ENCODE measurements around the gene MRPL49. TPM values are rescaled to one million over a fixed set of nuclear protein-coding genes. Genes with fewer than 3 reads are reported as not detected.

MRPL49 gene
- total RNA-seq, 1 experiment from 2014 or later, result 55.9 TPM

DNA sequence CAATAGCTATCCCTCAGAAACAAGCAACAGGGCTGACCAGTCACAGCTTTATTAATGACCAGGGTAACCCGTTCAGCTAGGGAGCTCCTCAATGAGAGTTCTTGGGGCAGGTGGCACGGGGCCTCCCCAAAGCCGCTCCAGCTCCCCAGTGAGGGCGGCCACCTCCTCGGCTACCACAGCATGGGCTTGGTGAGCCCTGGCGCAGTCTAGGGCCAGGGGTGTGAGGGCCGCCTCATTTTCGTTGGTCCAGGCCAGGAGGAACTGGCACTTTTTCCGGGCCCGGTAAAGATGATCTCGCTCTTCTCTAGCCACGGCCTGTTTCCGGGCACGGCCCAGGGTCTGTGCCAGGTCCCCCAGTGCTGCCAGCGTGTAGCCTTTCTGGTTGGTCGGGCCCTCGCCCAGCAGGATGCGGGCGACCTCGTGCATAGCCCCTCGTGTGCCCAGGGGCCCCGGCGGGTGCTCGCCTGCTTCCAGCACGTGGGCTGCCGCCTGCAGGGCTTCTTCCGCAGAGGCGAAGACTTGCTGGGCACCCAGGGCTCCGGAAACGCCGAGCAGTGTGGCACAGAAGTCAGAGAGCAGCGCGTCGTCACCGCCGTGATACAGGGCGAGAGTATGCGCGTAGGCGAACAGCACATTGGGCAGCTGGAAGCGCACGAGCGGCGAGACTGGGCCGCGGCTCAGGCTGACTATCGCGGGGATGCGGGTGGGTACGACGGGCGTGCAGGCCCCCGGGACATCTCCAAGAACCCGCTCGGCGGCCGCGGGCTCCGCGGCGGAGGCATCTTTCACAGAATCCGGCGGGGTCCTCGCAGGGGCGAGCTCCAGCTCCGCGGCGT is 5.5 kb upstream of the MRPL49 start (continued):
- TF ChIP-seq ATF1 (CRISPR knock-in tag; IDR thresholded peaks at IDR 0.05) (peak; percentile 69; the same call in 1 of the 2 replicates), TEAD1 (CRISPR knock-in tag; IDR thresholded peaks at IDR 0.05) (peak; percentile 90), ZNF396 (CRISPR knock-in tag; IDR thresholded peaks at IDR 0.05; ENCODE audit: borderline replicate concordance) (no peak), ZBTB21 (CRISPR knock-in tag; IDR thresholded peaks at IDR 0.05; ENCODE audit: borderline replicate concordance) (peak; percentile 38; the same call in 1 of the 2 replicates), ZNF138 (CRISPR knock-in tag; conservative IDR thresholded peaks at IDR 0.05) (0 out of 2 replicates have a peak, but pooled peaks have one; percentile 19), RORB (CRISPR knock-in tag; IDR thresholded peaks at IDR 0.05) (no peak), ZSCAN18 (CRISPR knock-in tag; IDR thresholded peaks at IDR 0.05) (no peak), ELF4 (CRISPR knock-in tag; IDR thresholded peaks at IDR 0.05; ENCODE audit: low read depth) (0 out of 2 replicates have a peak, but pooled peaks have one; percentile 33), ESRRA (CRISPR knock-in tag; IDR thresholded peaks at IDR 0.05; ENCODE audit: borderline replicate concordance) (peak; percentile 87), GABPB1 (CRISPR knock-in tag; IDR thresholded peaks at IDR 0.05) (no peak), ZNF263 (CRISPR knock-in tag; IDR thresholded peaks at IDR 0.05; ENCODE audit: low read depth) (no peak), SOX15 (CRISPR knock-in tag; IDR thresholded peaks at IDR 0.05) (no peak), ATF3 (CRISPR knock-in tag; conservative IDR thresholded peaks at IDR 0.05) (0 out of 2 replicates have a peak, but pooled peaks have one; percentile 68), ETV6 (CRISPR knock-in tag; IDR thresholded peaks at IDR 0.05) (no peak), TP53 (CRISPR knock-in tag; IDR thresholded peaks at IDR 0.05) (peak; percentile 86), ARID4B (CRISPR knock-in tag; IDR thresholded peaks at IDR 0.05; ENCODE audit: borderline replicate concordance) (peak; percentile 94), TCF7 (CRISPR knock-in tag; IDR thresholded peaks at IDR 0.05; ENCODE audit: low read depth) (no peak), USF2 (CRISPR knock-in tag; IDR thresholded peaks at IDR 0.05) (peak; percentile 62), SMAD3 (CRISPR knock-in tag; IDR thresholded peaks at IDR 0.05; ENCODE audit: borderline replicate concordance) (peak; percentile 93), EMX1 (CRISPR knock-in tag; IDR thresholded peaks at IDR 0.05) (no peak), GRHL2 (CRISPR knock-in tag; IDR thresholded peaks at IDR 0.05; ENCODE audit: insufficient replicate concordance, severe bottlenecking) (no peak)
- TF ChIP-seq, protein P1, sequence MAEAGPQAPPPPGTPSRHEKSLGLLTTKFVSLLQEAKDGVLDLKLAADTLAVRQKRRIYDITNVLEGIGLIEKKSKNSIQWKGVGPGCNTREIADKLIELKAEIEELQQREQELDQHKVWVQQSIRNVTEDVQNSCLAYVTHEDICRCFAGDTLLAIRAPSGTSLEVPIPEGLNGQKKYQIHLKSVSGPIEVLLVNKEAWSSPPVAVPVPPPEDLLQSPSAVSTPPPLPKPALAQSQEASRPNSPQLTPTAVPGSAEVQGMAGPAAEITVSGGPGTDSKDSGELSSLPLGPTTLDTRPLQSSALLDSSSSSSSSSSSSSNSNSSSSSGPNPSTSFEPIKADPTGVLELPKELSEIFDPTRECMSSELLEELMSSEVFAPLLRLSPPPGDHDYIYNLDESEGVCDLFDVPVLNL (CRISPR knock-in tag; IDR thresholded peaks at IDR 0.05; ENCODE audit: borderline replicate concordance, low read depth), result no peak
- TF ChIP-seq, protein P2, sequence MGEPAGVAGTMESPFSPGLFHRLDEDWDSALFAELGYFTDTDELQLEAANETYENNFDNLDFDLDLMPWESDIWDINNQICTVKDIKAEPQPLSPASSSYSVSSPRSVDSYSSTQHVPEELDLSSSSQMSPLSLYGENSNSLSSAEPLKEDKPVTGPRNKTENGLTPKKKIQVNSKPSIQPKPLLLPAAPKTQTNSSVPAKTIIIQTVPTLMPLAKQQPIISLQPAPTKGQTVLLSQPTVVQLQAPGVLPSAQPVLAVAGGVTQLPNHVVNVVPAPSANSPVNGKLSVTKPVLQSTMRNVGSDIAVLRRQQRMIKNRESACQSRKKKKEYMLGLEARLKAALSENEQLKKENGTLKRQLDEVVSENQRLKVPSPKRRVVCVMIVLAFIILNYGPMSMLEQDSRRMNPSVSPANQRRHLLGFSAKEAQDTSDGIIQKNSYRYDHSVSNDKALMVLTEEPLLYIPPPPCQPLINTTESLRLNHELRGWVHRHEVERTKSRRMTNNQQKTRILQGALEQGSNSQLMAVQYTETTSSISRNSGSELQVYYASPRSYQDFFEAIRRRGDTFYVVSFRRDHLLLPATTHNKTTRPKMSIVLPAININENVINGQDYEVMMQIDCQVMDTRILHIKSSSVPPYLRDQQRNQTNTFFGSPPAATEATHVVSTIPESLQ (CRISPR knock-in tag; IDR thresholded peaks at IDR 0.05), result no peak
- TF ChIP-seq, protein P3, sequence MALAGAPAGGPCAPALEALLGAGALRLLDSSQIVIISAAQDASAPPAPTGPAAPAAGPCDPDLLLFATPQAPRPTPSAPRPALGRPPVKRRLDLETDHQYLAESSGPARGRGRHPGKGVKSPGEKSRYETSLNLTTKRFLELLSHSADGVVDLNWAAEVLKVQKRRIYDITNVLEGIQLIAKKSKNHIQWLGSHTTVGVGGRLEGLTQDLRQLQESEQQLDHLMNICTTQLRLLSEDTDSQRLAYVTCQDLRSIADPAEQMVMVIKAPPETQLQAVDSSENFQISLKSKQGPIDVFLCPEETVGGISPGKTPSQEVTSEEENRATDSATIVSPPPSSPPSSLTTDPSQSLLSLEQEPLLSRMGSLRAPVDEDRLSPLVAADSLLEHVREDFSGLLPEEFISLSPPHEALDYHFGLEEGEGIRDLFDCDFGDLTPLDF (CRISPR knock-in tag; IDR thresholded peaks at IDR 0.05), result peak; percentile 95

All from WTC11 (cell line).